Ishikawa (cell line): Measurements from ENCODE around the gene ENO1.
A peak's percentile ranks its signal among the peaks of the same experiment; 100 is the strongest.

Experiments
- CEBPB ChIP-seq: IDR thresholded peaks from 2 replicates; pipeline ENCODE4 v1.6.1; 2012
- CREB1 ChIP-seq: IDR thresholded peaks from 2 replicates; pipeline ENCODE4 v1.6.1; 2012; ENCODE audit warnings: low read depth
- EGR1 ChIP-seq: IDR thresholded peaks from 2 replicates; pipeline ENCODE4 v1.6.1; 2012
- EP300 ChIP-seq: IDR thresholded peaks from 2 replicates; pipeline ENCODE4 v1.6.1; 2012; ENCODE audit warnings: borderline replicate concordance
- FOXM1 ChIP-seq: IDR thresholded peaks from 2 replicates; pipeline ENCODE4 v1.6.1; 2012; ENCODE audit warnings: low read depth, borderline replicate concordance
- MAX ChIP-seq: IDR thresholded peaks from 2 replicates; pipeline ENCODE4 v1.6.1; 2012
- NFIC ChIP-seq: IDR thresholded peaks from 2 replicates; pipeline ENCODE4 v1.6.1; 2012
- RAD21 ChIP-seq: IDR thresholded peaks from 2 replicates; pipeline ENCODE4 v1.6.1; 2012; ENCODE audit warnings: low read depth
- REST ChIP-seq: IDR thresholded peaks from 2 replicates; pipeline ENCODE4 v1.6.1; 2012; ENCODE audit warnings: low read depth, mild to moderate bottlenecking
- TAF1 ChIP-seq: IDR thresholded peaks from 2 replicates; pipeline ENCODE4 v1.6.1; 2012; ENCODE audit warnings: low read depth, mild to moderate bottlenecking
- TCF12 ChIP-seq: IDR thresholded peaks from 2 replicates; pipeline ENCODE4 v1.6.1; 2012; ENCODE audit warnings: low read depth
- TEAD4 ChIP-seq: IDR thresholded peaks from 2 replicates; pipeline ENCODE4 v1.6.1; 2012
- USF1 ChIP-seq: IDR thresholded peaks from 2 replicates; pipeline ENCODE4 v1.6.1; 2012
- YY1 ChIP-seq: IDR thresholded peaks from 2 replicates; pipeline ENCODE4 v1.6.1; 2012; ENCODE audit warnings: low read depth
- ZBTB7A ChIP-seq: IDR thresholded peaks from 2 replicates; pipeline ENCODE4 v1.6.1; 2012; ENCODE audit warnings: low read depth

ENO1 gene

GRCh38 chr1:8851060-8851459, 27.4 kb downstream of the ENO1 start:
- no peak for TF ChIP-seq RAD21
- TF ChIP-seq NFIC = no peak
- no peak for TF ChIP-seq REST
- TF ChIP-seq TEAD4 = no peak
- TF ChIP-seq CEBPB = no peak

GRCh38 chr1:8848663-8849386, 29.7 kb downstream of the ENO1 start:
- TF ChIP-seq NFIC = peak; percentile 81
- TF ChIP-seq TCF12 = peak; percentile 13; the same call in 1 of the 2 replicates
- 0 out of 2 replicates have a peak, but pooled peaks have one; percentile 14 for TF ChIP-seq YY1
- TF ChIP-seq RAD21 = peak; percentile 92
- TF ChIP-seq REST = no peak

- TF ChIP-seq TCF12 = no peak
- TF ChIP-seq RAD21 = no peak
- TF ChIP-seq ZBTB7A = no peak
- TF ChIP-seq YY1 = no peak
- no peak for TF ChIP-seq TAF1
- no peak for TF ChIP-seq EP300
- TF ChIP-seq MAX = no peak
- TF ChIP-seq NFIC = no peak
- TF ChIP-seq CEBPB = no peak
- no peak for TF ChIP-seq EGR1
These were observed 30.5 kb downstream of the ENO1 start for GRCh38 chr1:8847990-8848389.

- no peak for TF ChIP-seq CREB1
- TF ChIP-seq TEAD4 = no peak
- no peak for TF ChIP-seq MAX
- TF ChIP-seq EP300 = no peak
- no peak for TF ChIP-seq RAD21
- TF ChIP-seq TAF1 = no peak
- no peak for TF ChIP-seq NFIC
- no peak for TF ChIP-seq USF1
- TF ChIP-seq REST = no peak
- TF ChIP-seq FOXM1 = no peak
- TF ChIP-seq CEBPB = no peak
These were observed 32.2 kb downstream of the ENO1 start for GRCh38 chr1:8846263-8846662.

GRCh38 chr1:8845104-8846097, 33.1 kb downstream of the ENO1 start:
- TF ChIP-seq MAX (no peak), RAD21 (no peak), EGR1 (no peak), TAF1 (no peak), CEBPB (no peak), NFIC (no peak), USF1 (0 out of 2 replicates have a peak, but pooled peaks have one; percentile 14), YY1 (no peak)
